NCI-H187 treated with DMSO at 0.1 percent for 48 hours (cell line): ENCODE measurements around the gene ATP5PO.
"Not testable (repeated sequence)": the region's sequence is repeated elsewhere in the genome, so short reads cannot be mapped to it uniquely, and the experiment has no call there.

ENCODE experiments used
- DNase-seq: peaks from one replicate; lab custom pipeline; 2025; lab: John Stamatoyannopoulos, UW

Gene ATP5PO

GRCh38 chr21:33866826-33867225 is 48.8 kb downstream of the ATP5PO start:
- no peak for DNase-seq

GRCh38 chr21:33865996-33866575 is 49.5 kb downstream of the ATP5PO start:
- DNase-seq = no peak

- no peak for DNase-seq
These were observed 50.4 kb downstream of the ATP5PO start for GRCh38 chr21:33865176-33865575.

GRCh38 chr21:33864150-33864549 is 51.5 kb downstream of the ATP5PO start:
- DNase-seq = no peak

GRCh38 chr21:33863191-33863590 is 52.4 kb downstream of the ATP5PO start:
- not testable (repeated sequence) for DNase-seq

- no peak for DNase-seq
These were observed 54.5 kb downstream of the ATP5PO start for GRCh38 chr21:33861125-33861524.

GRCh38 chr21:33860332-33860879 is 55.2 kb downstream of the ATP5PO start:
- no peak for DNase-seq

GRCh38 chr21:33859373-33860102 is 56.1 kb downstream of the ATP5PO start:
- DNase-seq = no peak

- no peak for DNase-seq
These were observed 56.8 kb downstream of the ATP5PO start for GRCh38 chr21:33858667-33859372.

- DNase-seq = no peak
These were observed 57.5 kb downstream of the ATP5PO start for GRCh38 chr21:33857846-33858666.

- no peak for DNase-seq
These were observed 58.6 kb downstream of the ATP5PO start for GRCh38 chr21:33856893-33857527.

GRCh38 chr21:33855190-33855589 is 60.4 kb downstream of the ATP5PO start:
- no peak for DNase-seq

GRCh38 chr21:33854604-33855003 is 61.0 kb downstream of the ATP5PO start:
- no peak for DNase-seq
